Cardiac muscle cell (in vitro differentiated cells and primary cell): Measurements from ENCODE around the gene SESN1. TPM values are rescaled to one million over a fixed set of nuclear protein-coding genes. Genes with fewer than 3 reads are reported as not detected.
A peak's percentile ranks its signal among the peaks of the same experiment; 100 is the strongest.

Experiments
- DNase-seq, 2 donors: peaks; one replicate each; pipeline versions ENCODE4 v3.0.0 to v3.0.0-alpha.2; 2010 to 2017; ENCODE audit warnings: low read depth in 1 of 2, low spot score in 1 of 2
- H3K27ac ChIP-seq: fragments of 200-600 bp; sonication (generic); 2 replicates; pipeline ENCODE4 v1.5.1; 2016
- H3K27me3 ChIP-seq: fragments of 200-600 bp; sonication (generic); 2 replicates; pipeline ENCODE4 v1.6.0; 2016; ENCODE audit warnings: control low read depth
- H3K36me3 ChIP-seq: fragments of 200-600 bp; sonication (generic); 2 replicates; pipeline ENCODE4 v1.5.1; 2016; ENCODE audit warnings: control low read depth
- H3K4me1 ChIP-seq: fragments of 200-600 bp; sonication (generic); 2 replicates; pipeline ENCODE4 v1.8.1; 2017; ENCODE audit warnings: low read depth, mild to moderate bottlenecking, mixed run types
- H3K4me3 ChIP-seq: fragments of 200-600 bp; sonication (generic); 2 replicates; pipeline ENCODE4 v1.5.1; 2016; ENCODE audit warnings: mild to moderate bottlenecking
- H3K9me3 ChIP-seq: fragments of 200-600 bp; sonication (generic); 2 replicates; pipeline ENCODE4 v1.5.1; 2017; ENCODE audit warnings: low read depth, mild to moderate bottlenecking, control low read depth
- polyA plus RNA-seq: library from polyadenylated mRNA; unstranded; fragments of >200 nt; fragmentation: Nextera tagmentation; extraction: Ambion mirVana; gene quantifications from 2 replicates; pipeline ENCODE4 v1.2.1, GENCODE V29; 2016
- total RNA-seq: library from RNA; depleted of rRNA; stranded (reverse); fragments of >200 nt; gene quantifications from 2 replicates; pipeline ENCODE4 v1.2.3, GENCODE V29; 2016
- TF ChIP-seq, protein P1 (sequence below): IDR thresholded peaks from 2 replicates; pipeline ENCODE4 v1.5.1; 2012; ENCODE audit warnings: low read depth, mild to moderate bottlenecking, low read length

The SESN1 gene
- total and polyA plus RNA-seq, 2 experiments from 2014 or later: 16.4 to 21.5 TPM

GRCh38 chr6:108961077-108961476 is 133.6 kb downstream of the SESN1 start:
- Histone ChIP-seq H3K4me3 (no peak overlapping the region), H3K27me3 (no peaks in the 10 kb centered on the region), H3K36me3 (no peaks in the 10 kb centered on the region), H3K9me3 (no peaks in the 10 kb centered on the region), H3K27ac (no peak overlapping the region), H3K4me1 (no peaks in the 10 kb centered on the region)
- no peak for DNase-seq
- TF ChIP-seq, protein P1, sequence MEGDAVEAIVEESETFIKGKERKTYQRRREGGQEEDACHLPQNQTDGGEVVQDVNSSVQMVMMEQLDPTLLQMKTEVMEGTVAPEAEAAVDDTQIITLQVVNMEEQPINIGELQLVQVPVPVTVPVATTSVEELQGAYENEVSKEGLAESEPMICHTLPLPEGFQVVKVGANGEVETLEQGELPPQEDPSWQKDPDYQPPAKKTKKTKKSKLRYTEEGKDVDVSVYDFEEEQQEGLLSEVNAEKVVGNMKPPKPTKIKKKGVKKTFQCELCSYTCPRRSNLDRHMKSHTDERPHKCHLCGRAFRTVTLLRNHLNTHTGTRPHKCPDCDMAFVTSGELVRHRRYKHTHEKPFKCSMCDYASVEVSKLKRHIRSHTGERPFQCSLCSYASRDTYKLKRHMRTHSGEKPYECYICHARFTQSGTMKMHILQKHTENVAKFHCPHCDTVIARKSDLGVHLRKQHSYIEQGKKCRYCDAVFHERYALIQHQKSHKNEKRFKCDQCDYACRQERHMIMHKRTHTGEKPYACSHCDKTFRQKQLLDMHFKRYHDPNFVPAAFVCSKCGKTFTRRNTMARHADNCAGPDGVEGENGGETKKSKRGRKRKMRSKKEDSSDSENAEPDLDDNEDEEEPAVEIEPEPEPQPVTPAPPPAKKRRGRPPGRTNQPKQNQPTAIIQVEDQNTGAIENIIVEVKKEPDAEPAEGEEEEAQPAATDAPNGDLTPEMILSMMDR: no peak

DNA sequence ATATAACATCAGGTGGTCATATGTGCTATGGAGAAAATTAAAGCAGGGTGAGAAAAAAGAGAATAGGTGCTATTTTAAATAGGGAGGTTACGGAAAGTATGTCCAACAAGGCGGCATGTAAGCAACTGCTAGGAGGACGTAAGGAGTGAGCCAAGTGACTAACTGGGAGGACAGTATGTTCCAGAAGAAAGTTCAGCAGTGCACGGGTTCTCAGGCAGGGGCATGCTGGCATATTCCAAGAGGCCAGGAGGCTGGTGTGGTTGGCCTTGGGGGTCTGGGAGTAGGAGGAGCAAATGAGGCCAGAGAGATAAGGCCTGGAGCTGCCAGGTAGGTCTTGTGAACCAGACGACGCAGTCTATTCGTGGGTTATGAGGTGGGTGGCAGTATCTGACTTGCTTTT is 134.0 kb downstream of the SESN1 start:
- no peaks in the 10 kb centered on the region for H3K9me3 ChIP-seq
- DNase-seq: peak in 1 of 2 donors; percentile 52
- no peak overlapping the region for H3K27ac ChIP-seq
- no peaks in the 10 kb centered on the region for H3K27me3 ChIP-seq
- TF ChIP-seq, protein P1: no peak
- no peak overlapping the region for H3K4me3 ChIP-seq
- H3K4me1 ChIP-seq: no peaks in the 10 kb centered on the region
- no peaks in the 10 kb centered on the region for H3K36me3 ChIP-seq

DNA sequence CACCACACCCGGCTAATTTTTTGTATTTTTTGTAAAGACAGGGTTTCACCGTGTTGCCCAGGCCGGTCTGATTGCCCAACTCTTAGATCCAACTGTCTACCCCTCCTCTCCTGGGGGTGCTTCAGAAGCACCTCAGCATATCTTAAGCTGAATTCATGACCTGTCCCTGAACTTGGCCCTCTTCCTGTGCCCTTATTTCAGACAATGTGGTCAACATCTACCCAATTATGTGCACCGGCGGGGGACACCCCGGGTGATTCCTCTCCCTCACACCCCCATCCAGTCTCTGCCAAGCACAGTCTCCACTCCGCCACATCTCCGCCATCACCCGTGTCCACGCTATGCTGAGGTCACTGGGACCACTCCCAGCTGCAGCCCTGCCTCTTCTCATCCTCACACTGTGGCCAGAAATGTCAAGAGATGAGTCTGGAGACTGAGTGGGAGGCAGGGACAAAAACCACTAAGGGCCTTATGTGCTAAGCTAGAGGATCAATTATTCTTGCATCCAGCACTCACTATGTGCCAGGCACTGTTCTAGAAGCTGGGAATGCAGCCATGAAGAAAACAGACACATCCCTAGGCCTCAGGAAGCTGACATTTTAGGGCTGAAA is 134.6 kb downstream of the SESN1 start:
- H3K4me3 ChIP-seq: no peak overlapping the region
- TF ChIP-seq, protein P1: no peak
- H3K9me3 ChIP-seq: no peaks in the 10 kb centered on the region
- DNase-seq: no peak
- H3K27me3 ChIP-seq: no peaks in the 10 kb centered on the region
- H3K27ac ChIP-seq: no peak overlapping the region
- no peaks in the 10 kb centered on the region for H3K36me3 ChIP-seq
- no peaks in the 10 kb centered on the region for H3K4me1 ChIP-seq

DNA sequence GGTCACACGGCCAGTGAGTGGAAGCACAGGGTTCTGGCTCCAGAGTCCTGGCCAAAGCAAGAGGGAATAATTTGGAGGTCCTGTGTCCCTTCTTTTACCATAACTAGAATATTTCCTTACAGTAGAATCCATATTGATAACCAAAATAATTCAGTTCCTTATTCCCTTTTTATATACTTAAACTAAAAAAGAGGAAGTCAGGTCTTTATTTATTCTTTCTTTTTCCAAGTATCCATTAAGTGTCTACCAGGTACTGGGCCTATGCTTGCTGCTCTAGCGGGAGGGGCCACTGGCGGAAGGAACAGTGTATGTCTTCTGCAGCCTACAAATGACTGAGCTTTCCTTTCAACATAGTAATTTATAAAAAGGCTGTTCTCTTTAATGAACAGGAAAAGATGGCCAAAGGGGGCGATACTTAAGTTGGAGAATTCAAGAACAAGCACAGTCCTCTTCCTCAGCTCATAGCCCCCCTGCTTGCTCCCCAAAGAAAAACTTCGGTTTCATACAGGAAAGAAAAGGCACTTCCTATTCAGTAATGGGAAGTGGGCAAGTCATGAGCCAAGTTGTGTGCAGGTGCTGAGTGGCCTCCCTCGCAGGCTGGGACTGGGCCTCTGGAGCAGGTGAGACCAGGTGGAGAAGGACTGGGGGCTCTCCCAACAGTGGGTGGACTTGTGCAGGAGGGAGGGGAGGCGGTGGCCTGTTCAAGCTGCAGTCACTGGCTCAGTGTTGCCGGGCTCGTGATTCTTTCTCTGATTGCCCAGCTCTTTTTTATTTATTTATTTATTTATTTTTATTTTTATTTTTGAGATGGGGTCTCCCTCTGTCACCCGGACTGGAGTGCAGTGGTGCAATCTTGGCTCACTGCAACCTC is 135.5 kb downstream of the SESN1 start:
- H3K36me3 ChIP-seq: no peaks in the 10 kb centered on the region
- H3K4me1 ChIP-seq: no peaks in the 10 kb centered on the region
- TF ChIP-seq, protein P1: no peak
- H3K4me3 ChIP-seq: no peak overlapping the region
- H3K27ac ChIP-seq: no peak overlapping the region
- no peaks in the 10 kb centered on the region for H3K27me3 ChIP-seq
- H3K9me3 ChIP-seq: no peaks in the 10 kb centered on the region
- DNase-seq: no peak

DNA sequence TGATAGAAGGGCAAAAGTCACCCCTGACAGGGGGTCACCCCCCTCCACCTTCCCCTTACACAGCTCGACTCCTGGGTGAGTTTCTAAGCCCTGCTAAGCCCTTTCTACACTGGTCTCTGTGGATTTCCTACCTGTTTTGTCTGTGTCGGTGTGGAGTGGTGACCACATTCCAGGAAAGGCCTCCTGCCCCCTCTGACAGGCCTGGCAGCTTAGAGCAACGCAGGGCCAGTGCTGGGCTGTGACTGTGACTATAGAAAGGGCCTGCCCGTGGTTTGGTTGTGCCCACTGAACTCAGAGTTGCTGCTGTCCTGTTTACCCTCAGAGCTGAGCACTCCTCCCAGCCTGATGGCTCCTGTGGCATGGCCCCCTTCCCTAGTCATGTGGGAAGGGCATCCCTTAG is 137.4 kb downstream of the SESN1 start:
- TF ChIP-seq, protein P1: no peak
- Histone ChIP-seq H3K36me3 (no peaks in the 10 kb centered on the region), H3K9me3 (no peaks in the 10 kb centered on the region), H3K27ac (no peak overlapping the region), H3K4me1 (no peaks in the 10 kb centered on the region), H3K27me3 (no peaks in the 10 kb centered on the region), H3K4me3 (no peak overlapping the region)
- DNase-seq: no peak
